ENCODE measurements around the gene ZMYND19. TPM values are rescaled to one million over a fixed set of nuclear protein-coding genes. Genes with fewer than 3 reads are reported as not detected.
A peak's percentile ranks its signal among the peaks of the same experiment; 100 is the strongest.

Gene ZMYND19
- total and polyA plus RNA-seq, 2 of the 4 experiments (the other 2 are of a cell fraction) = 14.3 to 21.4 TPM

GRCh38 chr9:137578518-137579258, 11.6 kb downstream of the ZMYND19 start, which contains the start of gene DPH7:
DPH7 (minus strand) TSS chr9:137578925; CDS start chr9:137578777, 148 bp downstream.
- Histone ChIP-seq H2BK20ac (ENCODE audit: low read depth, low read length) (no peak within 1 kb of the TSS), H2BK5ac (ENCODE audit: low read depth, low read length, poor library complexity, severe bottlenecking) (peak within 1 kb of the TSS; percentile 68), H2AFZ (replicated peaks; ENCODE audit: low read length, poor library complexity) (peak within 1 kb of the TSS; percentile 99), H3K36me3 (ENCODE audit: control insufficient read depth, insufficient read depth, low read length) (peaks cover 40% of the 10 kb centered on the region), H4K5ac (ENCODE audit: low read depth, low read length) (peak within 1 kb of the TSS; percentile 42), H3K56ac (ENCODE audit: extremely low read depth, insufficient read depth, low read length) (peak within 1 kb of the TSS; percentile 60), H2AK5ac (ENCODE audit: low read depth, low read length) (peak within 1 kb of the TSS; percentile 91), H3K9ac (ENCODE audit: low read depth, low read length) (peak within 1 kb of the TSS; percentile 76), H4K20me1 (ENCODE audit: insufficient read depth, low read length) (peaks cover 24% of the 10 kb centered on the region), H4K91ac (ENCODE audit: insufficient read depth, low read depth, low read length) (peak within 1 kb of the TSS; percentile 79), H3K9me3 (ENCODE audit: control insufficient read depth, insufficient read depth, low read length) (no peaks in the 10 kb centered on the region), H3K9me1 (ENCODE audit: insufficient read depth, low read length) (peaks cover 15% of the 10 kb centered on the region; the same call in 1 of the 2 replicates), H3K23ac (ENCODE audit: low read depth, low read length) (peak within 1 kb of the TSS; percentile 79; the same call in 1 of the 2 replicates), H2AK9ac (replicated peaks; ENCODE audit: low read depth, low read length, poor library complexity) (peak within 1 kb of the TSS; percentile 95), H3K27ac (ENCODE audit: insufficient read depth, low read length) (peak within 1 kb of the TSS; percentile 66), H2BK120ac (ENCODE audit: low read depth, low read length) (peak within 1 kb of the TSS; percentile 70; the same call in 1 of the 2 replicates), H3K4me3 (ENCODE audit: insufficient read depth, low read depth, low read length) (peak within 1 kb of the TSS; percentile 88), H3K4me1 (ENCODE audit: control insufficient read depth, insufficient read depth, low read length) (peaks cover 6% of the 10 kb centered on the region), H3K14ac (replicated peaks; ENCODE audit: low read depth, low read length) (peak within 1 kb of the TSS; percentile 93), H3K4ac (ENCODE audit: low read depth, low read length) (peak within 1 kb of the TSS; percentile 96), H4K8ac (ENCODE audit: low read depth in 2 of 2, low read length in 2 of 2) (peak within 1 kb of the TSS; percentile 95 to 97), H3K4me2 (ENCODE audit: low read depth, low read length) (peak within 1 kb of the TSS; percentile 93), H3K79me1 (ENCODE audit: low read depth in 1 of 2, low read length in 2 of 2) (peaks cover 30 to 51% of the 10 kb centered on the region in 2 experiments), H3K27me3 (ENCODE audit: control insufficient read depth, insufficient read depth, low read length) (no peaks in the 10 kb centered on the region), H3K18ac (ENCODE audit: low read depth, low read length) (no peak within 1 kb of the TSS), H2BK15ac (ENCODE audit: low read depth, low read length) (no peak within 1 kb of the TSS)
- ChIA-PET CTCF (interaction anchor here (0.6 to 0.7 kb wide), 2 partner anchors 10 to 449 kb away, joined by 3 to 5 read pairs; no protein-coding TSS in a partner anchor), POLR2A (ENCODE audit: unreplicated experiment) (no interaction called here)
- TF ChIP-seq RAD21 (IDR thresholded peaks at IDR 0.05; ENCODE audit: low read length) (peak; percentile 31), MAZ (IDR thresholded peaks at IDR 0.05; ENCODE audit: borderline replicate concordance, low read depth, low read length) (peak; percentile 60; the same call in 1 of the 2 replicates), POLR2A (IDR thresholded peaks at IDR 0.05; ENCODE audit: low read depth, low read length) (no peak), MXI1 (IDR thresholded peaks at IDR 0.05; ENCODE audit: borderline replicate concordance, low read depth, low read length) (peak; percentile 81; the same call in 1 of the 2 replicates), CHD1 (IDR thresholded peaks at IDR 0.05; ENCODE audit: low read depth, low read length) (no peak), BHLHE40 (IDR thresholded peaks at IDR 0.05; ENCODE audit: low read depth, low read length) (peak; percentile 18; the same call in 1 of the 2 replicates), CTCF (conservative IDR thresholded peaks at IDR 0.05; ENCODE audit: low read depth, low read length) (peak; percentile 97), SMC3 (IDR thresholded peaks at IDR 0.05; ENCODE audit: low read depth, low read length) (peak; percentile 31)
- ATAC-seq (ENCODE audit: low read depth) = peak; percentile 97
- dilution Hi-C loops (cut with HindIII; ENCODE audit: low sequenced_read_pairs, unreplicated experiment) (no loop called here), intact Hi-C loops (cut with micrococcal nuclease) (no loop called here), in situ Hi-C loops (cut with MboI; ENCODE audit: low sequenced_read_pairs) (no loop called here)
- DNase-seq = peak; percentile 83
- no TSS peak for BruUV-seq (replicated peaks)
- 3% methylated on average over 46 of the region's 82 CpGs; no CpG with 5 or more reads in 1 of the 2 experiments for WGBS, 2 experiments (ENCODE audit: extremely low coverage in 2 of 2, insufficient read length in 1 of 2)
